Lower leg skin (tissue), 3 donors: Measurements from ENCODE around the gene MAST4.

Experiments
- CTCF ChIP-seq, 3 donors: fragments of 450-650 bp; IDR thresholded peaks; one replicate each; pipeline ENCODE4 v1.5.1; 2016; ENCODE audit warnings: antibody characterized with exemption in 3 of 3, mild to moderate bottlenecking in 3 of 3, moderate library complexity in 2 of 3
- POLR2A ChIP-seq, 2 donors: fragments of 450-650 bp; IDR thresholded peaks; one replicate each; pipeline ENCODE4 v1.6.1; 2016 to 2017; ENCODE audit warnings: antibody characterized with exemption in 2 of 2, mild to moderate bottlenecking in 1 of 2, moderate library complexity in 1 of 2

- no peak for TF ChIP-seq CTCF (IDR thresholded peaks at IDR 0.05)
- TF ChIP-seq POLR2A (IDR thresholded peaks at IDR 0.05): no peak
These were observed 416.0 kb downstream of the MAST4 start for GRCh38 chr5:67012171-67012570.
